Colonic mucosa (tissue), 4 donors: ENCODE measurements around the gene TP53. TPM values are rescaled to one million over a fixed set of nuclear protein-coding genes. Genes with fewer than 3 reads are reported as not detected.
A peak's percentile ranks its signal among the peaks of the same experiment; 100 is the strongest.

Source experiments
- DNase-seq: peaks from one replicate; pipeline ENCODE4 v3.0.0-alpha.2; 2020
- H3K27ac ChIP-seq: fragments of 200-600 bp; one replicate; pipeline ENCODE4 v1.8.0; 2021
- H3K27me3 ChIP-seq: fragments of 200-600 bp; one replicate; pipeline ENCODE4 v1.8.0; 2021
- H3K36me3 ChIP-seq: fragments of 200-600 bp; one replicate; pipeline ENCODE4 v1.8.0; 2021
- H3K4me1 ChIP-seq: fragments of 200-600 bp; one replicate; pipeline ENCODE4 v1.8.0; 2021; ENCODE audit warnings: mild to moderate bottlenecking
- H3K4me3 ChIP-seq: fragments of 200-600 bp; one replicate; pipeline ENCODE4 v1.8.0; 2021
- H3K9ac ChIP-seq, 2 donors: one replicate each; pipeline ENCODE4 v1.7.0; 2013; ENCODE audit warnings: control low read depth in 2 of 2, low read depth in 2 of 2, low read length in 2 of 2
- H3K9me3 ChIP-seq: fragments of 200-600 bp; one replicate; pipeline ENCODE4 v1.8.0; 2021
- CTCF ChIP-seq: fragments of 200-600 bp; IDR thresholded peaks from one replicate; pipeline ENCODE4 v1.8.0; 2022; ENCODE audit warnings: antibody characterized with exemption, mild to moderate bottlenecking
- intact Hi-C: fragments of 100-400 bp; cut with DNase I; formaldehyde crosslinking; loops from one replicate; pipeline ENCODE4 v1.14.1; 2022
- total RNA-seq, 2 donors: library from RNA; stranded (reverse); fragmentation: NEBNext Ultra II Directional in 1 of 2; extraction: Animal tissue kit (Norgen Biotek cat#: 25700) in 1 of 2; gene quantifications; one replicate each; pipeline ENCODE4 v1.2.1, GENCODE V29; 2021
- donor health status: healthy.
- donor health status: DM: no; HTN: no; CAD: no.
- donor health status: DM: no; HTN: no; CAD: no.

The TP53 gene
- total RNA-seq, 2 donors from 2014 or later, result 64.3 to 90.0 TPM

- no peaks in the 10 kb centered on the region for H3K9me3 ChIP-seq
- H3K27ac ChIP-seq, result no peak overlapping the region
- no peaks in the 10 kb centered on the region for H3K36me3 ChIP-seq
- no peaks in the 10 kb centered on the region for H3K27me3 ChIP-seq
- DNase-seq, result no peak
- H3K4me1 ChIP-seq, result no peaks in the 10 kb centered on the region
- no peak overlapping the region for H3K4me3 ChIP-seq
- no peak overlapping the region for H3K9ac ChIP-seq
- intact Hi-C loops, result no loop called here
- no peak for TF ChIP-seq CTCF
Measured at GRCh38 chr17:7636163-7636562, 51.1 kb downstream of the TP53 start.

- no peak overlapping the region for H3K27ac ChIP-seq
Measured at GRCh38 chr17:7634384-7634783, 52.9 kb downstream of the TP53 start.

GRCh38 chr17:7633093-7633492, 54.2 kb downstream of the TP53 start:
- Histone ChIP-seq H3K27me3 (no peaks in the 10 kb centered on the region), H3K4me1 (no peaks in the 10 kb centered on the region), H3K27ac (no peak overlapping the region), H3K36me3 (no peaks in the 10 kb centered on the region), H3K9me3 (no peaks in the 10 kb centered on the region), H3K9ac (no peak overlapping the region), H3K4me3 (no peak overlapping the region)
- no peak for TF ChIP-seq CTCF
- no peak for DNase-seq
- intact Hi-C loops, result loop anchor here (5.0 kb wide), 1 partner anchor 54 kb away; the partner anchor contains the start of genes TP53 and WRAP53

More at GRCh38 chr17:7634384-7634783, 52.9 kb downstream of the TP53 start:
- Histone ChIP-seq H3K4me1 (no peaks in the 10 kb centered on the region), H3K4me3 (no peak overlapping the region), H3K9ac (no peak overlapping the region), H3K36me3 (no peaks in the 10 kb centered on the region), H3K27me3 (no peaks in the 10 kb centered on the region), H3K9me3 (no peaks in the 10 kb centered on the region)
- DNase-seq, result peak; percentile 52
- no peak for TF ChIP-seq CTCF
- intact Hi-C loops, result loop anchor here (5.0 kb wide), 1 partner anchor 53 kb away; the partner anchor contains the start of genes TP53 and WRAP53

- intact Hi-C loops, result loop anchor here (5.0 kb wide), 1 partner anchor 55 kb away; the partner anchor contains the start of genes TP53 and WRAP53
- no peak overlapping the region for H3K4me3 ChIP-seq
- TF ChIP-seq CTCF, result peak; percentile 38
- no peaks in the 10 kb centered on the region for H3K27me3 ChIP-seq
- H3K4me1 ChIP-seq, result no peaks in the 10 kb centered on the region
- H3K9me3 ChIP-seq, result no peaks in the 10 kb centered on the region
- peak overlapping the region in 1 of 2 donors; percentile 29 for H3K9ac ChIP-seq
- peak; percentile 32 for DNase-seq
- no peak overlapping the region for H3K27ac ChIP-seq
- no peaks in the 10 kb centered on the region for H3K36me3 ChIP-seq
Measured at GRCh38 chr17:7632492-7632894, 54.8 kb downstream of the TP53 start.

- H3K4me1 ChIP-seq, result peaks cover 2% of the 10 kb centered on the region
- DNase-seq, result no peak
- intact Hi-C loops, result loop anchor here (5.0 kb wide), 1 partner anchor 56 kb away; the partner anchor contains the start of genes TP53 and WRAP53
- no peak overlapping the region for H3K4me3 ChIP-seq
- TF ChIP-seq CTCF, result no peak
- H3K27me3 ChIP-seq, result no peaks in the 10 kb centered on the region
- no peaks in the 10 kb centered on the region for H3K36me3 ChIP-seq
- no peak overlapping the region for H3K9ac ChIP-seq
- no peak overlapping the region for H3K27ac ChIP-seq
- H3K9me3 ChIP-seq, result no peaks in the 10 kb centered on the region
Measured at GRCh38 chr17:7631398-7632380, 55.6 kb downstream of the TP53 start.
